Fibroblast of mammary gland (primary cell): Measurements from ENCODE around the gene GJD3.

ENCODE experiments used
- DNase-seq: peaks from one replicate; pipeline ENCODE4 v3.0.0-alpha.2; 2010; ENCODE audit warnings: low read depth
- H3K4me3 ChIP-seq: 2 replicates; pipeline ENCODE4 v1.5.1; 2011; ENCODE audit warnings: low read depth, mild to moderate bottlenecking, low read length, moderate library complexity; ENCODE audit not compliant: control insufficient read depth
- TF ChIP-seq, protein P1 (sequence below): conservative IDR thresholded peaks from 2 replicates; pipeline ENCODE4 v1.5.1; 2011; ENCODE audit warnings: low read depth, low read length, inconsistent platforms; ENCODE audit not compliant: control insufficient read depth, insufficient read depth

The GJD3 gene

DNA sequence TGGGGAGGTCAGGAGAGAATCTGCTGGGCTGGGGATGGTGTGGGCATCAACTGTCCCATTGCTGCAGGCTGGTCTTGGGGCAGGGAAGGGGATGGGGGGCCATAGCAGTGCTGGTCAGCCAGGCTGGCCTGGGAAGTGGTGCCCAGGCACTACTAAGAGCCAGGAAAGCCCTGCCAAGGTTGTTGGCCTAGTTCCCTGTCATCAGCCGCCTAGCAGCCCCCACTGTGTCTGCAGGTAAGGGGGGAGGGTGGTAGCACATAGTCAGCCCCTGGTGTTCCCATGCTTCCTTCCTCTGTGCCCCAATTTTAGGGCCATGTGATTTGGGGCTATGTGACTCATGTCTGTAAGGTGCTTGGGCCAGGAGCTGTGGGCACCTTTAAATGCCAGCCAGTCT lies 17.8 kb downstream of the GJD3 start:
- H3K4me3 ChIP-seq: no peak overlapping the region
- DNase-seq: no peak

GRCh38 chr17:40345994-40346764 lies 18.4 kb downstream of the GJD3 start:
- TF ChIP-seq, protein P1, sequence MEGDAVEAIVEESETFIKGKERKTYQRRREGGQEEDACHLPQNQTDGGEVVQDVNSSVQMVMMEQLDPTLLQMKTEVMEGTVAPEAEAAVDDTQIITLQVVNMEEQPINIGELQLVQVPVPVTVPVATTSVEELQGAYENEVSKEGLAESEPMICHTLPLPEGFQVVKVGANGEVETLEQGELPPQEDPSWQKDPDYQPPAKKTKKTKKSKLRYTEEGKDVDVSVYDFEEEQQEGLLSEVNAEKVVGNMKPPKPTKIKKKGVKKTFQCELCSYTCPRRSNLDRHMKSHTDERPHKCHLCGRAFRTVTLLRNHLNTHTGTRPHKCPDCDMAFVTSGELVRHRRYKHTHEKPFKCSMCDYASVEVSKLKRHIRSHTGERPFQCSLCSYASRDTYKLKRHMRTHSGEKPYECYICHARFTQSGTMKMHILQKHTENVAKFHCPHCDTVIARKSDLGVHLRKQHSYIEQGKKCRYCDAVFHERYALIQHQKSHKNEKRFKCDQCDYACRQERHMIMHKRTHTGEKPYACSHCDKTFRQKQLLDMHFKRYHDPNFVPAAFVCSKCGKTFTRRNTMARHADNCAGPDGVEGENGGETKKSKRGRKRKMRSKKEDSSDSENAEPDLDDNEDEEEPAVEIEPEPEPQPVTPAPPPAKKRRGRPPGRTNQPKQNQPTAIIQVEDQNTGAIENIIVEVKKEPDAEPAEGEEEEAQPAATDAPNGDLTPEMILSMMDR: no peak
- no peak for DNase-seq
- H3K4me3 ChIP-seq: no peak overlapping the region

More for the DNA sequence above, 17.8 kb downstream of the GJD3 start:
- TF ChIP-seq, protein P1: no peak

GRCh38 chr17:40345161-40345993 lies 19.2 kb downstream of the GJD3 start:
- peak; percentile 38 for DNase-seq
- TF ChIP-seq, protein P1: no peak
- peak overlapping the region; percentile 12 for H3K4me3 ChIP-seq

DNA sequence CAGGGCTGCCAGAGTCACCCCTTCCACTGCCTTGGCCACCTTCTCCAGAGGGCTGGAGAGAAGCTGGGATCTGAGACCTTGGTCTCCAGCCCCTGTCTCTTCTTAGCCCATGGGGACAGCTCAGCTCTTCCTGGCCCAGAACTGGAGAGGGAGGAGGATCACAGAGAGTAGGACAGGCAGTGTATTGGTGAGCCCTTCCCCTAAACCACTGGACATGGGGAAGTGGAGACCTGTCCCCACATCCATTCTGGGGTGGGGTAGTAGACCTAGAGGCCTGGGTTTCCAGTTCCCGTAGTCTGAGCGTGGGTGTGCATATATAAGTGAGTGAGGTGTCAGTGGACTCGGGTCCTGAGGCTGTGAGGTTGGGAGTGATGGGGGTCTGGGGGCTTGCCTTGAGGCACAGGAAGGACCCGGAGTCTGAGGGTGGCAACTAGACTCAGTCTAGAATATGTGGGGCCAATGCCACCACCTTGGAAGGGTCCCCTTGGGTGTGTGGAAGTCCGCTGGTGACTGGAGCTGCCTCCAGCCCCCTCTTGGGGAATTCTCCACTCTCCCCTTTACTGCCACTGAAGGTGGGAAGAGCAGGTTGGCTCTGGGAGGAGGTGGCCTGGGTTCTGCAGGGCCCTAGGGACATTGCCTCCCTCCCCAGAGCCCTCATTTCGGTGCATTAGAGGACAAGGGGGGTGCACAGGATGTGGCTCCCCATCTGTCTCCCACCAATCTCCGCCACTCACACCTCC lies 19.9 kb downstream of the GJD3 start:
- TF ChIP-seq, protein P1: no peak
- peak overlapping the region; percentile 12 for H3K4me3 ChIP-seq
- DNase-seq: no peak

DNA sequence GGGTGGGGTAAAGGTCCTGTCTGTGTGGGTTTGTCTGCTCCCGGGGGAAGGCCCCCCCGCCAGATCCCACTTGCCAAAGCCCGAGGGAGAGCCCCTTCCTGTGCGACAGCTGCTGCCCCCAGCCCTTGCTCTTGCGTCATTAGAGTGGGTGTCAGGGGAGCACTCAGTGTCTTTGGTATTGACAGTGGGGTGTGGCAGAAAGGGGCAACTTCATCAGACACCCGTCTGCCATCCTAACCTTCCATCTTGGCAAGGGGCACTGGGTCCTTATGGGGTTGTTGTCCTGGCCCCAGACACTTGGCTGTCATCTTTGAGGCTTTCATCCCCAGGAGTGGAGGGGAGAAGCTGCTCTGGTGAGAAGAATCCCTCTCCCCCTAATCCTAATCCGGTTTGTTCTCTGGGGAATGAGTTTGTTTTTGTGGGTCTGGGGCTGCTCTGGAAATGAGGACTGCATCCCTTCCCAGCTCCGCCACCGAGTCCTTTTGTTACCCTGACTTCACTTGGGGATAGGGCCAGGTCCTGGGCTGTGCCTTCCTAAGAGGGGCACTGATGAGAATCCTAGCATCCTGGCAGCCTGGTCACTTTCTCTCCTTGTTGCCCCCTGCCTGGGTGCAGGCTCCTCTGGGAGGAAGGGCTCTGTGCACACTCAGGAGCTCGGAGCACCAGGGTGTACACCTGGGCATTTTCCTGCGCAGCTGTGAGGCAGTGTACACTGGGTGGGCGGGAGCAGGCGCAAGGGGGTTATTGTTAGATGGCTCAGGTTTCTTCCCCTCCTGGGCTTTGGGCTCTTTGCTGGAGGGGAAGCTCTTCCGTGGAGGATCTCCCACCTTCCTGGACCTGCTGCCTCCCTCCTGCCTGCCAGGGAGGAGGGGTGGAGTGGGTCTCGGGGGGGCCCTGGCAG lies 21.1 kb downstream of the GJD3 start:
- TF ChIP-seq, protein P1: no peak
- peak overlapping the region; percentile 58 for H3K4me3 ChIP-seq
- no peak for DNase-seq
